K562 (cell line): ENCODE results near the gene SLC22A3. TPM values are rescaled to one million over a fixed set of nuclear protein-coding genes. Genes with fewer than 3 reads are reported as not detected.
A peak's percentile ranks its signal among the peaks of the same experiment; 100 is the strongest.

Experiments
- ATAC-seq: fragments of 200-7000 bp; cut with Tn5 transposase; 3 replicates; pipeline ENCODE4 v1.9.1; 2020; ENCODE audit warnings: moderate library complexity
- BruUV-seq: library from RNA; stranded (reverse); fragments of 400-500 nt; replicated peaks from 2 replicates; lab custom pipeline; 2021; lab: Mats Ljungman, UMichigan
- CTCF ChIA-PET: fragments of 300-600 bp; formaldehyde crosslinking; extraction: SDS; loops from one replicate; lab custom pipeline; 2021; ENCODE audit warnings: low intra/inter-chr PET ratio; lab: Yijun Ruan, JAX
- POLR2A ChIA-PET: fragments of 300-600, 350-650 bp; sonication (Branson Sonifier 250); formaldehyde crosslinking; extraction: SDS; loops from one replicate; lab custom pipeline; 2021; ENCODE audit warnings: antibody characterized with exemption, inconsistent platforms; lab: Yijun Ruan, JAX
- DNase-seq, 4 experiments: peaks; one replicate each; pipeline versions ENCODE4 v3.0.0 to v3.0.0-alpha.2; 2011 to 2018; ENCODE audit warnings: low spot score in 3 of 4, mixed read lengths in 3 of 4; ENCODE audit errors: extremely low read depth in 1 of 4
- FAIRE-seq: peaks from 2 replicates; lab custom pipeline; 2011; peaks lifted over from hg19 to GRCh38; lab: Jason Lieb, UNC
- H2AFZ ChIP-seq: 2 replicates; pipeline ENCODE4 v1.6.0; 2011; ENCODE audit warnings: low read depth, low read length, control low read depth, inconsistent platforms
- H3K27ac ChIP-seq: fragments of 200-600 bp; 3 replicates; pipeline ENCODE4 v1.8.0; 2011; ENCODE audit warnings: low read depth, mild to moderate bottlenecking, control low read depth, inconsistent platforms, low read length, moderate library complexity, mixed read lengths; ENCODE audit errors: extremely low read depth
- H3K27me3 ChIP-seq, 2 experiments: fragments of 300-600 bp in 1 of 2; 2 replicates in 1 of 2; 3 replicates in 1 of 2; pipeline versions ENCODE4 v1.6.0 to v1.8.0; 2011; ENCODE audit warnings: inconsistent platforms in 2 of 2, low read length in 2 of 2, mild to moderate bottlenecking in 1 of 2, mixed read lengths in 1 of 2, moderate library complexity in 1 of 2; ENCODE audit not compliant: control insufficient read depth in 2 of 2, insufficient read depth in 2 of 2
- H3K36me3 ChIP-seq: fragments of 300-600 bp; 3 replicates; pipeline ENCODE4 v1.8.0; 2011; ENCODE audit warnings: mild to moderate bottlenecking, low read length, inconsistent platforms; ENCODE audit not compliant: control insufficient read depth, insufficient read depth
- H3K4me1 ChIP-seq, 2 experiments: fragments of 200-600 bp in 1 of 2; replicated peaks in 1 of 2; 2 replicates in 1 of 2; 3 replicates in 1 of 2; pipeline versions ENCODE4 v1.5.1 to v1.8.0; 2011; ENCODE audit warnings: inconsistent platforms in 2 of 2, low read length in 2 of 2, mild to moderate bottlenecking in 1 of 2, mixed read lengths in 1 of 2, moderate library complexity in 1 of 2; ENCODE audit not compliant: control insufficient read depth in 2 of 2, insufficient read depth in 2 of 2
- H3K4me2 ChIP-seq: 2 replicates; pipeline ENCODE4 v1.6.1; 2011; ENCODE audit warnings: low read length, control low read depth, inconsistent platforms, mixed read lengths; ENCODE audit not compliant: insufficient read depth
- H3K4me3 ChIP-seq: fragments of 200-600 bp; sonication (generic), shearing (Covaris generic); 2 replicates; pipeline ENCODE4 v1.5.1; 2016; ENCODE audit warnings: control low read depth, inconsistent platforms
- H3K79me2 ChIP-seq: fragments of 200-600 bp; 3 replicates; pipeline ENCODE4 v1.8.0; 2011; ENCODE audit warnings: low read length, inconsistent platforms; ENCODE audit not compliant: control insufficient read depth, insufficient read depth
- H3K9ac ChIP-seq, 2 experiments: 2 replicates each; pipeline versions ENCODE4 v1.6.0 to v1.6.1; 2011; ENCODE audit warnings: low read depth in 2 of 2, low read length in 2 of 2, control low read depth in 1 of 2, inconsistent platforms in 1 of 2, mild to moderate bottlenecking in 1 of 2, mixed read lengths in 1 of 2; ENCODE audit not compliant: insufficient read depth in 1 of 2
- H3K9me1 ChIP-seq: one replicate; pipeline ENCODE4 v1.6.0; 2011; ENCODE audit warnings: inconsistent platforms, mild to moderate bottlenecking, low read length, moderate library complexity; ENCODE audit not compliant: control insufficient read depth, insufficient read depth
- H3K9me3 ChIP-seq: replicated peaks from 2 replicates; pipeline ENCODE4 v1.5.1; 2011; ENCODE audit warnings: low read depth, low read length, inconsistent platforms; ENCODE audit not compliant: control insufficient read depth, insufficient read depth
- H4K20me1 ChIP-seq: replicated peaks from 2 replicates; pipeline ENCODE4 v1.6.1; 2011; ENCODE audit warnings: low read length, inconsistent platforms, mixed read lengths; ENCODE audit not compliant: control insufficient read depth, insufficient read depth
- CBX1 ChIP-seq: sonication (generic); IDR thresholded peaks from 2 replicates; pipeline ENCODE4 v1.6.1; 2016; ENCODE audit warnings: antibody characterized with exemption, low read depth, mild to moderate bottlenecking
- CC2D1A ChIP-seq: fragments of 450-650 bp; IDR thresholded peaks from 2 replicates; pipeline ENCODE4 v1.6.1; 2017; ENCODE audit warnings: mild to moderate bottlenecking
- FOXA1 ChIP-seq: fragments of 450-650 bp; IDR thresholded peaks from 2 replicates; pipeline ENCODE4 v1.6.1; 2016; ENCODE audit warnings: mild to moderate bottlenecking, borderline replicate concordance
- GTF2A2 ChIP-seq: IDR thresholded peaks from 2 replicates; pipeline ENCODE4 v1.6.1; 2016; ENCODE audit warnings: mild to moderate bottlenecking, missing genetic modification characterization, missing compliant biosample characterization
- HCFC1 ChIP-seq: IDR thresholded peaks from 2 replicates; pipeline ENCODE4 v1.6.1; 2012; ENCODE audit warnings: low read depth, low read length, improper control_type of control experiment
- MAFF ChIP-seq: IDR thresholded peaks from 2 replicates; pipeline ENCODE4 v1.6.1; 2012; ENCODE audit warnings: low read length, improper control_type of control experiment
- MAFG ChIP-seq: fragments of 450-650 bp; conservative IDR thresholded peaks from 2 replicates; pipeline ENCODE4 v1.6.1; 2016; ENCODE audit warnings: missing genetic modification characterization, missing compliant biosample characterization
- MAFK ChIP-seq: IDR thresholded peaks from 2 replicates; pipeline ENCODE4 v1.6.1; 2011; ENCODE audit warnings: low read length, improper control_type of control experiment
- NFE2 ChIP-seq: IDR thresholded peaks from 2 replicates; pipeline ENCODE4 v1.6.1; 2014; ENCODE audit warnings: antibody characterized with exemption, low read depth
- NFE2L1 ChIP-seq: fragments of 450-650 bp; IDR thresholded peaks from 2 replicates; pipeline ENCODE4 v1.6.1; 2016; ENCODE audit warnings: missing genetic modification characterization, low read depth, mild to moderate bottlenecking, missing compliant biosample characterization, moderate library complexity, borderline replicate concordance
- NONO ChIP-seq, 2 experiments: fragments of 200-400 bp in 1 of 2; fragments of 450-650 bp in 1 of 2; formaldehyde crosslinking in 1 of 2; IDR thresholded peaks; 2 replicates each; pipeline ENCODE4 v1.6.1; 2017; ENCODE audit warnings: low read depth in 2 of 2, mild to moderate bottlenecking in 2 of 2, moderate library complexity in 2 of 2, low read length in 1 of 2
- PHB2 ChIP-seq: fragments of 450-650 bp; IDR thresholded peaks from 2 replicates; pipeline ENCODE4 v1.6.1; 2017; ENCODE audit warnings: low read depth
- PURB ChIP-seq: sonication (generic); formaldehyde crosslinking; IDR thresholded peaks from 2 replicates; pipeline ENCODE4 v1.9.0; 2021; ENCODE audit warnings: low read depth, mild to moderate bottlenecking, missing genetic modification reagents
- RFX7 ChIP-seq: fragments of 250-450 bp; sonication (Bioruptor Pico); IDR thresholded peaks from 2 replicates; pipeline ENCODE4 v1.5.1; 2021; ENCODE audit warnings: mild to moderate bottlenecking
- TFE3 ChIP-seq: fragments of 450-650 bp; formaldehyde crosslinking; IDR thresholded peaks from 2 replicates; pipeline ENCODE4 v1.4.0; 2020; ENCODE audit warnings: mild to moderate bottlenecking, mixed read lengths
- U2AF2 ChIP-seq: fragments of 200-400 bp; formaldehyde crosslinking; optimal IDR thresholded peaks from 2 replicates; pipeline ENCODE3; 2017; ENCODE audit warnings: low read depth, mild to moderate bottlenecking, low read length
- USF2 ChIP-seq: sonication (generic); formaldehyde crosslinking; IDR thresholded peaks from 2 replicates; pipeline ENCODE4 v1.5.0; 2020; ENCODE audit warnings: missing genetic modification reagents
- ZNF316 ChIP-seq: fragments of 450-650 bp; IDR thresholded peaks from 2 replicates; pipeline ENCODE4 v1.6.1; 2016
- ZNF347 ChIP-seq: fragments of 450-650 bp; formaldehyde crosslinking; IDR thresholded peaks from 2 replicates; pipeline ENCODE4 v1.4.0; 2020; ENCODE audit warnings: low read depth, mild to moderate bottlenecking, moderate library complexity
- WGBS: fragments of 100-300 bp; shearing (Covaris generic); methylation state at CpG from one replicate; pipeline ENCODE4 v1.1.6; 2016; ENCODE audit warnings: low coverage, mixed read lengths; ENCODE audit not compliant: insufficient coverage; ENCODE audit errors: missing lambda C conversion rate; 5-methylcytosine and 5-hydroxymethylcytosine counted together
- in situ Hi-C: fragments of 300-500 bp; cut with MboI; formaldehyde crosslinking; loops from 4 replicates; pipeline ENCODE4 v1.15.0; 2018; ENCODE audit warnings: inconsistent platforms, mixed read lengths
- intact Hi-C: fragments of 100-400 bp; cut with micrococcal nuclease; formaldehyde crosslinking; loops from 2 replicates; pipeline ENCODE4 v1.14.2; 2022
- polyA plus RNA-seq, 8 experiments: library from polyadenylated mRNA; depleted of rRNA in 4 of 8; stranded (reverse) in 5 of 8; unstranded in 3 of 8; fragments of >200 nt; fragmentation: Nextera tagmentation in 2 of 8; fragmentation: Illumina TruSeq in 1 of 8; extraction: Ambion mirVana in 2 of 8; extraction: Trizol in 1 of 8; gene quantifications; 2 replicates each; pipeline versions ENCODE4 v1.2.1 to v1.2.3, GENCODE V29; 2011 to 2014; ENCODE audit warnings: inconsistent platforms in 1 of 8, missing spikeins in 1 of 8
- total RNA-seq, 7 experiments: library from RNA; depleted of rRNA in 6 of 7; stranded (reverse); fragments of >200 nt in 6 of 7; fragmentation: Illumina TruSeq in 2 of 7; extraction: Trizol in 2 of 7; gene quantifications; 2 replicates each; pipeline versions ENCODE4 v1.2.1 to v1.2.3, GENCODE V29; 2011 to 2021; ENCODE audit warnings: low replicate concordance in 1 of 7
- TF ChIP-seq, protein P1 (sequence below): fragments of 450-650 bp; formaldehyde crosslinking; IDR thresholded peaks from 2 replicates; pipeline ENCODE4 v1.4.0; 2020; ENCODE audit warnings: mild to moderate bottlenecking
- TF ChIP-seq, protein P2 (sequence below): fragments of 450-650 bp; formaldehyde crosslinking; IDR thresholded peaks from 2 replicates; pipeline ENCODE4 v1.4.0; 2020; ENCODE audit warnings: mild to moderate bottlenecking, moderate library complexity

SLC22A3 gene
- total and polyA plus RNA-seq, 9 of the 15 experiments (the other 6 are each of a cell fraction or from before 2014, with no cell fraction given): not detected

GRCh38 chr6:160398674-160399271 is 50.6 kb downstream of the SLC22A3 start:
- Histone ChIP-seq H3K9me3 (no peaks in the 10 kb centered on the region), H3K9ac (no peak overlapping the region), H3K4me2 (no peak overlapping the region), H3K27ac (no peak overlapping the region), H3K4me3 (no peak overlapping the region), H2AFZ (no peak overlapping the region), H4K20me1 (no peaks in the 10 kb centered on the region), H3K27me3 (no peaks in the 10 kb centered on the region; a peak in 1 of 5 replicates), H3K4me1 (no peaks in the 10 kb centered on the region), H3K36me3 (no peaks in the 10 kb centered on the region), H3K79me2 (no peaks in the 10 kb centered on the region), H3K9me1 (no peaks in the 10 kb centered on the region)
- ChIA-PET CTCF (no interaction called here), POLR2A (no interaction called here)
- no TSS peak for BruUV-seq
- no peak for DNase-seq
- intact Hi-C loops (no loop called here), in situ Hi-C loops (no loop called here)
- FAIRE-seq: no peak
- no peak for ATAC-seq
- 3% methylated on average over 3 of the region's 3 CpGs for WGBS
- TF ChIP-seq CBX1 (no peak), HCFC1 (no peak), ZNF347 (no peak), U2AF2 (no peak), PURB (CRISPR knock-in tag) (no peak), NFE2 (peak; percentile 64; the same call in 1 of the 2 replicates), CC2D1A (no peak), USF2 (CRISPR knock-in tag) (no peak), TFE3 (no peak), MAFF (peak; percentile 68), PHB2 (no peak), GTF2A2 (tag) (no peak), NONO (IDR thresholded peaks at IDR 0.05; ENCODE audit: low read depth in 2 of 2, low read length in 1 of 2) (no peak), MAFG (tag) (peak; percentile 74), MAFK (peak; percentile 43; the same call in 1 of the 2 replicates), ZNF316 (peak; percentile 60), NFE2L1 (tag) (peak; percentile 38; the same call in 1 of the 2 replicates), RFX7 (CRISPR knock-in tag) (no peak), FOXA1 (no peak)
- TF ChIP-seq, protein P1, sequence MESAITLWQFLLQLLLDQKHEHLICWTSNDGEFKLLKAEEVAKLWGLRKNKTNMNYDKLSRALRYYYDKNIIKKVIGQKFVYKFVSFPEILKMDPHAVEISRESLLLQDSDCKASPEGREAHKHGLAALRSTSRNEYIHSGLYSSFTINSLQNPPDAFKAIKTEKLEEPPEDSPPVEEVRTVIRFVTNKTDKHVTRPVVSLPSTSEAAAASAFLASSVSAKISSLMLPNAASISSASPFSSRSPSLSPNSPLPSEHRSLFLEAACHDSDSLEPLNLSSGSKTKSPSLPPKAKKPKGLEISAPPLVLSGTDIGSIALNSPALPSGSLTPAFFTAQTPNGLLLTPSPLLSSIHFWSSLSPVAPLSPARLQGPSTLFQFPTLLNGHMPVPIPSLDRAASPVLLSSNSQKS (CRISPR knock-in tag): no peak
- TF ChIP-seq, protein P2, sequence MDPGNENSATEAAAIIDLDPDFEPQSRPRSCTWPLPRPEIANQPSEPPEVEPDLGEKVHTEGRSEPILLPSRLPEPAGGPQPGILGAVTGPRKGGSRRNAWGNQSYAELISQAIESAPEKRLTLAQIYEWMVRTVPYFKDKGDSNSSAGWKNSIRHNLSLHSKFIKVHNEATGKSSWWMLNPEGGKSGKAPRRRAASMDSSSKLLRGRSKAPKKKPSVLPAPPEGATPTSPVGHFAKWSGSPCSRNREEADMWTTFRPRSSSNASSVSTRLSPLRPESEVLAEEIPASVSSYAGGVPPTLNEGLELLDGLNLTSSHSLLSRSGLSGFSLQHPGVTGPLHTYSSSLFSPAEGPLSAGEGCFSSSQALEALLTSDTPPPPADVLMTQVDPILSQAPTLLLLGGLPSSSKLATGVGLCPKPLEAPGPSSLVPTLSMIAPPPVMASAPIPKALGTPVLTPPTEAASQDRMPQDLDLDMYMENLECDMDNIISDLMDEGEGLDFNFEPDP (CRISPR knock-in tag): no peak
